Measurements from ENCODE around the gene CHRM2. TPM values are rescaled to one million over a fixed set of nuclear protein-coding genes. Genes with fewer than 3 reads are reported as not detected.

CHRM2 gene
- total RNA-seq, 2 experiments from 2014 or later: not detected

GRCh38 chr7:136941816-136942215 is 73.4 kb downstream of the CHRM2 start:
- Histone ChIP-seq H3K4me3 (ENCODE audit: low read length) (no peak overlapping the region), H3K27ac (ENCODE audit: low read depth in 1 of 2, low read length in 2 of 2) (no peak overlapping the region), H3K36me3 (ENCODE audit: insufficient read depth, low read length) (no peaks in the 10 kb centered on the region), H3K4me1 (ENCODE audit: insufficient read depth, low read length) (no peaks in the 10 kb centered on the region), H3K9me3 (ENCODE audit: control insufficient read depth in 1 of 2, insufficient read depth in 1 of 2, low read length in 2 of 2) (peaks cover 0 to 7% of the 10 kb centered on the region in 2 experiments), H3K27me3 (ENCODE audit: control insufficient read depth in 1 of 2, insufficient read depth in 2 of 2, low read length in 2 of 2) (no peaks in the 10 kb centered on the region)
- Mint-ChIP-seq H3K9me3 (peaks cover 3% of the 10 kb centered on the region), H3K4me3 (no peak overlapping the region), H3K27ac (no peak overlapping the region), H3K27me3 (no peaks in the 10 kb centered on the region), H3K4me1 (ENCODE audit: low read depth) (no peaks in the 10 kb centered on the region), H3K36me3 (ENCODE audit: low read depth) (no peaks in the 10 kb centered on the region)
- no peak for TF ChIP-seq CTCF (IDR thresholded peaks at IDR 0.05)
- ChIA-PET POLR2A (no interaction called here), CTCF (no interaction called here)
- ATAC-seq (ENCODE audit: poor library complexity) (no peak), DNase-seq (no peak)
- intact Hi-C loops (cut with DNase I, micrococcal nuclease): no loop called here

DNA sequence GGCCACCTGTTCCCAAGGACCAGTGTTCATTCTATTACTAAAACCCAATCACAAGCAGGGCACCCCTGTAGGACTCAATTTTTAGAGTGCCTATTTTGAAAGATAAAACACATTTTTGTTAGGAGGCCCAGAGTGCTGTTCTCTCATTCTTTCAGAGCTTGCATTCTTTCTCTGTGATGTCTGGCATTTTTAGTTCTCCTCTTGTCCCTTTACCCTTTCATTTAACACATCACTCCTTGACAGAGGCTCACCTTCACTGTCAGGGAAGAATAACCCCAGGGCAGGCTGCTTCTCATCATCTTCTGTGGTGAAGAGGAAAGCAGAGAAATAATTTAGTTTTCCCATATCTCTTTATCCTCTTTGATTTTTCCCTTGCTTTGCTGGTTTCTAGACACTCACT is 73.9 kb downstream of the CHRM2 start:
- no peak for TF ChIP-seq CTCF (IDR thresholded peaks at IDR 0.05)
- Mint-ChIP-seq H3K4me3 (no peak overlapping the region), H3K27me3 (no peaks in the 10 kb centered on the region), H3K36me3 (ENCODE audit: low read depth) (no peaks in the 10 kb centered on the region), H3K4me1 (ENCODE audit: low read depth) (no peaks in the 10 kb centered on the region), H3K27ac (no peak overlapping the region), H3K9me3 (peaks cover 5% of the 10 kb centered on the region)
- ChIA-PET POLR2A (no interaction called here), CTCF (no interaction called here)
- H3K9me3 ChIP-seq (ENCODE audit: control insufficient read depth in 1 of 2, insufficient read depth in 1 of 2, low read length in 2 of 2): peaks cover 0 to 7% of the 10 kb centered on the region in 2 experiments
- no peaks in the 10 kb centered on the region for H3K27me3 ChIP-seq (ENCODE audit: control insufficient read depth in 1 of 2, insufficient read depth in 2 of 2, low read length in 2 of 2)
- DNase-seq: no peak
- no peak overlapping the region for H3K27ac ChIP-seq (ENCODE audit: low read depth in 1 of 2, low read length in 2 of 2)
- no peak for ATAC-seq (ENCODE audit: poor library complexity)
- intact Hi-C loops (cut with DNase I, micrococcal nuclease): no loop called here
- no peak overlapping the region for H3K4me3 ChIP-seq (ENCODE audit: low read length)
- H3K4me1 ChIP-seq (ENCODE audit: insufficient read depth, low read length): no peaks in the 10 kb centered on the region
- H3K36me3 ChIP-seq (ENCODE audit: insufficient read depth, low read length): no peaks in the 10 kb centered on the region

- intact Hi-C loops (cut with DNase I, micrococcal nuclease): no loop called here
- CTCF ChIA-PET: no interaction called here
- H3K36me3 Mint-ChIP-seq (ENCODE audit: low read depth): no peaks in the 10 kb centered on the region
- no peak overlapping the region for H3K4me3 Mint-ChIP-seq
- no peak for ATAC-seq (ENCODE audit: poor library complexity)
- H3K9me3 ChIP-seq (ENCODE audit: control insufficient read depth in 1 of 2, insufficient read depth in 1 of 2, low read length in 2 of 2): peaks cover 0 to 7% of the 10 kb centered on the region in 2 experiments
- no peak for TF ChIP-seq CTCF (IDR thresholded peaks at IDR 0.05)
- H3K9me3 Mint-ChIP-seq: peaks cover 3% of the 10 kb centered on the region
- no peaks in the 10 kb centered on the region for H3K4me1 ChIP-seq (ENCODE audit: insufficient read depth, low read length)
- H3K27me3 Mint-ChIP-seq: no peaks in the 10 kb centered on the region
- POLR2A ChIA-PET: no interaction called here
- no peaks in the 10 kb centered on the region for H3K4me1 Mint-ChIP-seq (ENCODE audit: low read depth)
- no peaks in the 10 kb centered on the region for H3K27me3 ChIP-seq (ENCODE audit: control insufficient read depth in 1 of 2, insufficient read depth in 2 of 2, low read length in 2 of 2)
- no peak overlapping the region for H3K27ac ChIP-seq (ENCODE audit: low read depth in 1 of 2, low read length in 2 of 2)
- no peak overlapping the region for H3K27ac Mint-ChIP-seq
- H3K36me3 ChIP-seq (ENCODE audit: insufficient read depth, low read length): no peaks in the 10 kb centered on the region
- H3K4me3 ChIP-seq (ENCODE audit: low read length): no peak overlapping the region
- DNase-seq: no peak
These were observed 74.5 kb downstream of the CHRM2 start for GRCh38 chr7:136942994-136943393.
